H9 (cell line): ENCODE measurements around the gene OR1K1. TPM values are rescaled to one million over a fixed set of nuclear protein-coding genes. Genes with fewer than 3 reads are reported as not detected.

Experiments used
- DNase-seq: peaks from one replicate; pipeline ENCODE4 v3.0.0-alpha.2; 2017
- H2AFZ ChIP-seq: one replicate; pipeline ENCODE4 v1.6.1; 2013; ENCODE audit warnings: mild to moderate bottlenecking, low read length, control low read depth, moderate library complexity
- H2AK5ac ChIP-seq: 2 replicates; pipeline ENCODE4 v1.6.1; 2013; ENCODE audit warnings: low read length, control low read depth, mixed read lengths; ENCODE audit not compliant: insufficient read length
- H2BK120ac ChIP-seq: one replicate; pipeline ENCODE4 v1.6.1; 2013; ENCODE audit warnings: low read depth, mild to moderate bottlenecking, low read length, control low read depth, inconsistent platforms; ENCODE audit not compliant: poor library complexity, severe bottlenecking
- H2BK12ac ChIP-seq: 2 replicates; pipeline ENCODE4 v1.6.1; 2013; ENCODE audit warnings: low read length, control low read depth, mixed read lengths, low read depth; ENCODE audit not compliant: insufficient read length
- H2BK15ac ChIP-seq: 2 replicates; pipeline ENCODE4 v1.6.1; 2013; ENCODE audit warnings: low read depth, low read length, control low read depth
- H2BK20ac ChIP-seq: one replicate; pipeline ENCODE4 v1.6.1; 2013; ENCODE audit warnings: low read depth, mild to moderate bottlenecking, low read length, control low read depth, inconsistent platforms; ENCODE audit not compliant: poor library complexity, severe bottlenecking
- H2BK5ac ChIP-seq: 2 replicates; pipeline ENCODE4 v1.6.1; 2013; ENCODE audit warnings: low read length, control low read depth, mixed read lengths; ENCODE audit not compliant: insufficient read length
- H3K14ac ChIP-seq: 2 replicates; pipeline ENCODE4 v1.6.1; 2013; ENCODE audit warnings: low read length, control low read depth; ENCODE audit not compliant: insufficient read depth
- H3K18ac ChIP-seq: 2 replicates; pipeline ENCODE4 v1.6.1; 2013; ENCODE audit warnings: low read depth, mild to moderate bottlenecking, mixed read lengths, low read length, control low read depth; ENCODE audit not compliant: insufficient read length
- H3K23ac ChIP-seq: 2 replicates; pipeline ENCODE4 v1.6.1; 2013; ENCODE audit warnings: low read length, control low read depth, mixed read lengths, low read depth; ENCODE audit not compliant: insufficient read length
- H3K23me2 ChIP-seq: 2 replicates; pipeline ENCODE4 v1.6.1; 2013; ENCODE audit warnings: low read depth, mild to moderate bottlenecking, mixed read lengths, low read length, control low read depth; ENCODE audit not compliant: insufficient read length, poor library complexity, severe bottlenecking
- H3K27ac ChIP-seq: 2 replicates; pipeline ENCODE4 v1.5.1; 2013; ENCODE audit warnings: low read length, control low read depth, mixed read lengths, low read depth; ENCODE audit not compliant: insufficient read length
- H3K27me3 ChIP-seq: 2 replicates; pipeline ENCODE4 v1.6.1; 2013; ENCODE audit warnings: low read length, control low read depth, inconsistent platforms; ENCODE audit not compliant: insufficient read depth
- H3K4ac ChIP-seq: 2 replicates; pipeline ENCODE4 v1.6.1; 2013; ENCODE audit warnings: low read depth, mild to moderate bottlenecking, control low read depth, inconsistent platforms, low read length, moderate library complexity
- H3K4me1 ChIP-seq: 2 replicates; pipeline ENCODE4 v1.6.1; 2013; ENCODE audit warnings: low read length, control low read depth, inconsistent platforms; ENCODE audit not compliant: insufficient read depth
- H3K4me2 ChIP-seq: 2 replicates; pipeline ENCODE4 v1.6.1; 2013; ENCODE audit warnings: low read length, control low read depth, mixed read lengths; ENCODE audit not compliant: insufficient read length, insufficient read depth
- H3K56ac ChIP-seq: 2 replicates; pipeline ENCODE4 v1.6.1; 2013; ENCODE audit warnings: low read depth, mild to moderate bottlenecking, mixed read lengths, low read length, control low read depth; ENCODE audit not compliant: insufficient read length
- H3K79me1 ChIP-seq: 2 replicates; pipeline ENCODE4 v1.6.1; 2013; ENCODE audit warnings: low read depth, mild to moderate bottlenecking, moderate library complexity, low read length, control low read depth, inconsistent platforms; ENCODE audit not compliant: insufficient read depth, poor library complexity, severe bottlenecking
- H3K79me2 ChIP-seq: 2 replicates; pipeline ENCODE4 v1.6.1; 2013; ENCODE audit warnings: low read length, control low read depth, inconsistent platforms; ENCODE audit not compliant: insufficient read depth
- H3K9ac ChIP-seq: 2 replicates; pipeline ENCODE4 v1.6.1; 2013; ENCODE audit warnings: low read length, control low read depth, mixed read lengths; ENCODE audit not compliant: insufficient read length; ENCODE audit errors: extremely low read depth
- H3K9me3 ChIP-seq: one replicate; pipeline ENCODE4 v1.6.1; 2013; ENCODE audit warnings: low read depth, low read length, inconsistent platforms; ENCODE audit not compliant: control insufficient read depth
- H3T11ph ChIP-seq: one replicate; pipeline ENCODE4 v1.6.1; 2013; ENCODE audit warnings: mild to moderate bottlenecking, low read length, control low read depth, inconsistent platforms
- H4K20me1 ChIP-seq: one replicate; pipeline ENCODE4 v1.6.1; 2013; ENCODE audit not compliant: control insufficient read depth, insufficient read length, insufficient read depth
- H4K5ac ChIP-seq: 2 replicates; pipeline ENCODE4 v1.6.1; 2013; ENCODE audit warnings: low read depth, mild to moderate bottlenecking, mixed read lengths, low read length, control low read depth; ENCODE audit not compliant: insufficient read length
- H4K8ac ChIP-seq: replicated peaks from 2 replicates; pipeline ENCODE4 v1.6.1; 2013; ENCODE audit warnings: low read length, control low read depth, mixed read lengths, low read depth; ENCODE audit not compliant: insufficient read length
- H4K91ac ChIP-seq: 2 replicates; pipeline ENCODE4 v1.6.1; 2013; ENCODE audit warnings: low read depth, mild to moderate bottlenecking, moderate library complexity, mixed read lengths, low read length, control low read depth; ENCODE audit not compliant: insufficient read length
- H3K27ac Mint-ChIP-seq, 3 experiments: 2 replicates in 2 of 3; 3 replicates in 1 of 3; pipeline ENCODE4 v1.8.0; 2020 to 2021; ENCODE audit warnings: mixed read lengths in 3 of 3, mild to moderate bottlenecking in 1 of 3, moderate library complexity in 1 of 3
- H3K27me3 Mint-ChIP-seq: 2 replicates; pipeline ENCODE4 v1.8.0; 2021; ENCODE audit warnings: low read depth, mild to moderate bottlenecking, moderate library complexity, mixed read lengths
- H3K36me3 Mint-ChIP-seq, 3 experiments: 2 replicates in 2 of 3; 3 replicates in 1 of 3; pipeline ENCODE4 v1.8.0; 2020 to 2021; ENCODE audit warnings: low read depth in 3 of 3, mixed read lengths in 3 of 3; ENCODE audit not compliant: insufficient read depth in 1 of 3
- H3K4me1 Mint-ChIP-seq, 2 experiments: 2 replicates each; pipeline ENCODE4 v1.8.0; 2020; ENCODE audit warnings: mixed read lengths in 2 of 2
- H3K4me3 Mint-ChIP-seq, 2 experiments: 2 replicates in 1 of 2; 3 replicates in 1 of 2; pipeline ENCODE4 v1.8.0; 2020 to 2021; ENCODE audit warnings: mild to moderate bottlenecking in 2 of 2, mixed read lengths in 2 of 2, moderate library complexity in 1 of 2
- H3K9me3 Mint-ChIP-seq, 2 experiments: 2 replicates in 1 of 2; 3 replicates in 1 of 2; pipeline ENCODE4 v1.8.0; 2020; ENCODE audit warnings: mild to moderate bottlenecking in 2 of 2, mixed read lengths in 2 of 2, moderate library complexity in 1 of 2
- CTCF ChIP-seq: fragments of 200-600 bp; sonication (generic); conservative IDR thresholded peaks from 3 replicates; pipeline ENCODE4 v1.8.0; 2021; ENCODE audit warnings: antibody characterized with exemption, mild to moderate bottlenecking
- WGBS: extraction: QIAGEN DNeasy Blood & Tissue Kit; methylation state at CpG from one replicate; pipeline ENCODE4 v1.1.7; 2013; ENCODE audit warnings: missing lambda C conversion rate, low lambda C conversion rate, mixed read lengths; ENCODE audit not compliant: insufficient read length; ENCODE audit errors: extremely low coverage; 5-methylcytosine and 5-hydroxymethylcytosine counted together
- total RNA-seq: library from RNA; stranded (reverse); gene quantifications from 2 replicates; pipeline ENCODE4 v1.2.1, GENCODE V29; 2021

OR1K1 gene
- total RNA-seq, 1 experiment from 2014 or later = not detected

DNA sequence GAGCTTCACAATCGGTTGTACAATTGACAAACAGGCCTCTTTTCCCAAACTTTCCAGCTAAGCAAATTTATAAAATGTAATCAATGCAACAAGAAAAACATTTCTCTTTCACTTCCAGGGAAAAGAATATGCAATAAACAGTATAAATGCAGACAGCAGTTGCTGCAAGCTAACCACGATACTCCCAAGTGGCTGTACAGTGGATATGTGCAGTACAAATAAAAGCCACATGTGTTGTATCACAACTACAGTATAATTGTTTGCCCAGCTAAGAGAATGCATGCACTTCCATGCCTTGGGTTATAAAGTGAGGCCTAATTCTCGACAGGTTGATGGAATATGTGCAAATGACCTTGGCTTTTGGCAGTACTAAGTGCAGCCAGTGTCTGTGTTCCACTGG, 45.2 kb downstream of the OR1K1 start:
- H2AK5ac ChIP-seq = no peak overlapping the region
- no peak overlapping the region for H3T11ph ChIP-seq
- H3K4me1 ChIP-seq = no peaks in the 10 kb centered on the region
- H4K20me1 ChIP-seq = no peaks in the 10 kb centered on the region
- no peaks in the 10 kb centered on the region for H3K27me3 ChIP-seq
- H3K23ac ChIP-seq = no peak overlapping the region
- H3K18ac ChIP-seq = no peak overlapping the region
- Mint-ChIP-seq H3K4me1 (no peaks in the 10 kb centered on the region), H3K27me3 (no peaks in the 10 kb centered on the region), H3K27ac (no peak overlapping the region), H3K4me3 (no peak overlapping the region), H3K9me3 (no peaks in the 10 kb centered on the region; a peak in 1 of 5 replicates), H3K36me3 (peaks cover 14 to 36% (median 31%) of the 10 kb centered on the region in 3 experiments)
- H3K27ac ChIP-seq = no peak overlapping the region
- H2BK15ac ChIP-seq = no peak overlapping the region
- no peak overlapping the region for H2AFZ ChIP-seq
- no peaks in the 10 kb centered on the region for H3K9me3 ChIP-seq
- H3K14ac ChIP-seq = no peak overlapping the region
- H3K79me1 ChIP-seq = no peaks in the 10 kb centered on the region
- no peak overlapping the region for H3K4ac ChIP-seq
- H4K5ac ChIP-seq = no peak overlapping the region
- no CpG with 5 or more reads among the region's 3 CpGs for WGBS
- DNase-seq = no peak
- no peak overlapping the region for H3K56ac ChIP-seq
- H3K79me2 ChIP-seq = no peaks in the 10 kb centered on the region
- no peak overlapping the region for H4K8ac ChIP-seq
- no peak overlapping the region for H2BK20ac ChIP-seq
- H4K91ac ChIP-seq = no peak overlapping the region
- TF ChIP-seq CTCF = no peak
- H3K9ac ChIP-seq = no peak overlapping the region
- H2BK120ac ChIP-seq = no peak overlapping the region
- H2BK5ac ChIP-seq = no peak overlapping the region
- no peak overlapping the region for H2BK12ac ChIP-seq
- H3K4me2 ChIP-seq = no peak overlapping the region
- no peaks in the 10 kb centered on the region for H3K23me2 ChIP-seq
